H9 (cell line): ENCODE data around the gene TBX1. TPM values are rescaled to one million over a fixed set of nuclear protein-coding genes. Genes with fewer than 3 reads are reported as not detected.

Experiments used
- DNase-seq: peaks from one replicate; pipeline ENCODE4 v3.0.0-alpha.2; 2017
- H2AFZ ChIP-seq: one replicate; pipeline ENCODE4 v1.6.1; 2013; ENCODE audit warnings: mild to moderate bottlenecking, low read length, control low read depth, moderate library complexity
- H2AK5ac ChIP-seq: 2 replicates; pipeline ENCODE4 v1.6.1; 2013; ENCODE audit warnings: low read length, control low read depth, mixed read lengths; ENCODE audit not compliant: insufficient read length
- H2BK120ac ChIP-seq: one replicate; pipeline ENCODE4 v1.6.1; 2013; ENCODE audit warnings: low read depth, mild to moderate bottlenecking, low read length, control low read depth, inconsistent platforms; ENCODE audit not compliant: poor library complexity, severe bottlenecking
- H2BK12ac ChIP-seq: 2 replicates; pipeline ENCODE4 v1.6.1; 2013; ENCODE audit warnings: low read length, control low read depth, mixed read lengths, low read depth; ENCODE audit not compliant: insufficient read length
- H2BK15ac ChIP-seq: 2 replicates; pipeline ENCODE4 v1.6.1; 2013; ENCODE audit warnings: low read depth, low read length, control low read depth
- H2BK20ac ChIP-seq: one replicate; pipeline ENCODE4 v1.6.1; 2013; ENCODE audit warnings: low read depth, mild to moderate bottlenecking, low read length, control low read depth, inconsistent platforms; ENCODE audit not compliant: poor library complexity, severe bottlenecking
- H2BK5ac ChIP-seq: 2 replicates; pipeline ENCODE4 v1.6.1; 2013; ENCODE audit warnings: low read length, control low read depth, mixed read lengths; ENCODE audit not compliant: insufficient read length
- H3K14ac ChIP-seq: 2 replicates; pipeline ENCODE4 v1.6.1; 2013; ENCODE audit warnings: low read length, control low read depth; ENCODE audit not compliant: insufficient read depth
- H3K18ac ChIP-seq: 2 replicates; pipeline ENCODE4 v1.6.1; 2013; ENCODE audit warnings: low read depth, mild to moderate bottlenecking, mixed read lengths, low read length, control low read depth; ENCODE audit not compliant: insufficient read length
- H3K23ac ChIP-seq: 2 replicates; pipeline ENCODE4 v1.6.1; 2013; ENCODE audit warnings: low read length, control low read depth, mixed read lengths, low read depth; ENCODE audit not compliant: insufficient read length
- H3K23me2 ChIP-seq: 2 replicates; pipeline ENCODE4 v1.6.1; 2013; ENCODE audit warnings: low read depth, mild to moderate bottlenecking, mixed read lengths, low read length, control low read depth; ENCODE audit not compliant: insufficient read length, poor library complexity, severe bottlenecking
- H3K27ac ChIP-seq: 2 replicates; pipeline ENCODE4 v1.5.1; 2013; ENCODE audit warnings: low read length, control low read depth, mixed read lengths, low read depth; ENCODE audit not compliant: insufficient read length
- H3K27me3 ChIP-seq: 2 replicates; pipeline ENCODE4 v1.6.1; 2013; ENCODE audit warnings: low read length, control low read depth, inconsistent platforms; ENCODE audit not compliant: insufficient read depth
- H3K4ac ChIP-seq: 2 replicates; pipeline ENCODE4 v1.6.1; 2013; ENCODE audit warnings: low read depth, mild to moderate bottlenecking, control low read depth, inconsistent platforms, low read length, moderate library complexity
- H3K4me1 ChIP-seq: 2 replicates; pipeline ENCODE4 v1.6.1; 2013; ENCODE audit warnings: low read length, control low read depth, inconsistent platforms; ENCODE audit not compliant: insufficient read depth
- H3K4me2 ChIP-seq: 2 replicates; pipeline ENCODE4 v1.6.1; 2013; ENCODE audit warnings: low read length, control low read depth, mixed read lengths; ENCODE audit not compliant: insufficient read length, insufficient read depth
- H3K56ac ChIP-seq: 2 replicates; pipeline ENCODE4 v1.6.1; 2013; ENCODE audit warnings: low read depth, mild to moderate bottlenecking, mixed read lengths, low read length, control low read depth; ENCODE audit not compliant: insufficient read length
- H3K79me1 ChIP-seq: 2 replicates; pipeline ENCODE4 v1.6.1; 2013; ENCODE audit warnings: low read depth, mild to moderate bottlenecking, moderate library complexity, low read length, control low read depth, inconsistent platforms; ENCODE audit not compliant: insufficient read depth, poor library complexity, severe bottlenecking
- H3K79me2 ChIP-seq: 2 replicates; pipeline ENCODE4 v1.6.1; 2013; ENCODE audit warnings: low read length, control low read depth, inconsistent platforms; ENCODE audit not compliant: insufficient read depth
- H3K9ac ChIP-seq: 2 replicates; pipeline ENCODE4 v1.6.1; 2013; ENCODE audit warnings: low read length, control low read depth, mixed read lengths; ENCODE audit not compliant: insufficient read length; ENCODE audit errors: extremely low read depth
- H3K9me3 ChIP-seq: one replicate; pipeline ENCODE4 v1.6.1; 2013; ENCODE audit warnings: low read depth, low read length, inconsistent platforms; ENCODE audit not compliant: control insufficient read depth
- H3T11ph ChIP-seq: one replicate; pipeline ENCODE4 v1.6.1; 2013; ENCODE audit warnings: mild to moderate bottlenecking, low read length, control low read depth, inconsistent platforms
- H4K20me1 ChIP-seq: one replicate; pipeline ENCODE4 v1.6.1; 2013; ENCODE audit not compliant: control insufficient read depth, insufficient read length, insufficient read depth
- H4K5ac ChIP-seq: 2 replicates; pipeline ENCODE4 v1.6.1; 2013; ENCODE audit warnings: low read depth, mild to moderate bottlenecking, mixed read lengths, low read length, control low read depth; ENCODE audit not compliant: insufficient read length
- H4K8ac ChIP-seq: replicated peaks from 2 replicates; pipeline ENCODE4 v1.6.1; 2013; ENCODE audit warnings: low read length, control low read depth, mixed read lengths, low read depth; ENCODE audit not compliant: insufficient read length
- H4K91ac ChIP-seq: 2 replicates; pipeline ENCODE4 v1.6.1; 2013; ENCODE audit warnings: low read depth, mild to moderate bottlenecking, moderate library complexity, mixed read lengths, low read length, control low read depth; ENCODE audit not compliant: insufficient read length
- H3K27ac Mint-ChIP-seq, 3 experiments: 2 replicates in 2 of 3; 3 replicates in 1 of 3; pipeline ENCODE4 v1.8.0; 2020 to 2021; ENCODE audit warnings: mixed read lengths in 3 of 3, mild to moderate bottlenecking in 1 of 3, moderate library complexity in 1 of 3
- H3K27me3 Mint-ChIP-seq: 2 replicates; pipeline ENCODE4 v1.8.0; 2021; ENCODE audit warnings: low read depth, mild to moderate bottlenecking, moderate library complexity, mixed read lengths
- H3K36me3 Mint-ChIP-seq, 3 experiments: 2 replicates in 2 of 3; 3 replicates in 1 of 3; pipeline ENCODE4 v1.8.0; 2020 to 2021; ENCODE audit warnings: low read depth in 3 of 3, mixed read lengths in 3 of 3; ENCODE audit not compliant: insufficient read depth in 1 of 3
- H3K4me1 Mint-ChIP-seq, 2 experiments: 2 replicates each; pipeline ENCODE4 v1.8.0; 2020; ENCODE audit warnings: mixed read lengths in 2 of 2
- H3K4me3 Mint-ChIP-seq, 2 experiments: 2 replicates in 1 of 2; 3 replicates in 1 of 2; pipeline ENCODE4 v1.8.0; 2020 to 2021; ENCODE audit warnings: mild to moderate bottlenecking in 2 of 2, mixed read lengths in 2 of 2, moderate library complexity in 1 of 2
- H3K9me3 Mint-ChIP-seq, 2 experiments: 2 replicates in 1 of 2; 3 replicates in 1 of 2; pipeline ENCODE4 v1.8.0; 2020; ENCODE audit warnings: mild to moderate bottlenecking in 2 of 2, mixed read lengths in 2 of 2, moderate library complexity in 1 of 2
- CTCF ChIP-seq: fragments of 200-600 bp; sonication (generic); conservative IDR thresholded peaks from 3 replicates; pipeline ENCODE4 v1.8.0; 2021; ENCODE audit warnings: antibody characterized with exemption, mild to moderate bottlenecking
- WGBS: extraction: QIAGEN DNeasy Blood & Tissue Kit; methylation state at CpG from one replicate; pipeline ENCODE4 v1.1.7; 2013; ENCODE audit warnings: missing lambda C conversion rate, low lambda C conversion rate, mixed read lengths; ENCODE audit not compliant: insufficient read length; ENCODE audit errors: extremely low coverage; 5-methylcytosine and 5-hydroxymethylcytosine counted together
- total RNA-seq: library from RNA; stranded (reverse); gene quantifications from 2 replicates; pipeline ENCODE4 v1.2.1, GENCODE V29; 2021

Gene TBX1
- total RNA-seq, 1 experiment from 2014 or later, result 2.2 TPM

DNA sequence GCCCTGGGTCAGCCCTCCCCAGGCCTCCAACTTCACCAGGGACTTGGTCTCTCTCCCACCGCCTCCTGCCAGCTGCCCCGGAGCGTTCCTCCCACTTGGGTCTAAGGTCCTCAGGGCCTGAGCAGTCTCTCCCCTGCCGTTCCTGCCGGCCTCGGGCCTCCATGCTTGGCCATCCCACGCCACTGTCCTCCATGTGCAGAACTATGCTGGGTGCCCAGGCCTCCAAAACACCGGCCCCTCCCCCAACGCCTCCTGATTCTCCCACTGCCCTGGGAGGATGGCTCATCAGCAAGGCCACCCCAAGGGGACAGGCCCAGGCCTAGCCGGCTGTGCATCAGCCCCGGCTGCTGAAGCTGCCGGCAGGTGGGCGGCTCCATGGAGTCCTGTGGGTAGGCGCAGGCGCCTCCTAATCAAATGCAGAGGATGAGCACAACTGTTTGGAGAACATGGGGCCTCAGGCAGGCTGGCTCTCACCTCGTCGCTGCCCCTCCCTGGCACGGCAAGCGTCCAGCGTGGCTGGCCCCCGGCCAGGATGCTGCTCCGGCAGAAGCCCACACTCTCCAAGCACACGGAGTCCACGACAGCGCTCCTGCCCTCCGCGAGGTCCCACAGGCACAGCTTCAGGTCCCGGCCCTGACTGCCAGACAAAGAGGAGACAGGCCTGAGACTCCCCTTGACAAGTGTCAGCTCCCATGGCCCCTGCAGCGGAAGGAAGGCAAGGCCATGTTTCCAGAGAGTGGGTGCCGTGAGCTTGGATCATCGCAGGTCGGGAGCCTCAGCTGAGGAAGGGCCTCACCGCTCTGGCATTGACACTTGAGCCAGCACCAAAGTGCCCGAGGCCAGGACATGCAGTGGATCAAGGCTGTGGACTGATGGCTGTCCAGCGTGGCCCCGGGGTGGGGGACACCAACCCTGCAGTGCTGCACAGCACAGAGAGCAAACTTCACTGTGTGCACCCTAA lies 51.5 kb downstream of the TBX1 start:
- H3K9ac ChIP-seq, result no peak overlapping the region
- no peaks in the 10 kb centered on the region for H3K4me1 ChIP-seq
- H2BK20ac ChIP-seq, result no peak overlapping the region
- H3K23me2 ChIP-seq, result no peaks in the 10 kb centered on the region
- no peak overlapping the region for H3K18ac ChIP-seq
- H4K8ac ChIP-seq, result no peak overlapping the region
- H4K91ac ChIP-seq, result no peak overlapping the region
- H3K27me3 Mint-ChIP-seq, result no peaks in the 10 kb centered on the region
- no peak overlapping the region for H3T11ph ChIP-seq
- H3K4me1 Mint-ChIP-seq, result peaks cover 0 to 7% of the 10 kb centered on the region in 2 experiments; a peak in 1 of 4 replicates
- H3K79me1 ChIP-seq, result no peaks in the 10 kb centered on the region
- H3K36me3 Mint-ChIP-seq, result peaks cover 0 to 13% (median 0%) of the 10 kb centered on the region in 3 experiments; a peak in 2 of 7 replicates
- 0 out of 7 replicates have a peak overlapping the region, but pooled peaks of 1 of the 3 experiments have one; percentile 34 for H3K27ac Mint-ChIP-seq
- no peak overlapping the region for H3K4me2 ChIP-seq
- H2AK5ac ChIP-seq, result no peak overlapping the region
- H2BK15ac ChIP-seq, result no peak overlapping the region
- H2AFZ ChIP-seq, result no peak overlapping the region
- no peak overlapping the region for H2BK5ac ChIP-seq
- H3K23ac ChIP-seq, result no peak overlapping the region
- H3K4ac ChIP-seq, result no peak overlapping the region
- H3K9me3 Mint-ChIP-seq, result no peaks in the 10 kb centered on the region
- H4K20me1 ChIP-seq, result no peaks in the 10 kb centered on the region
- no peak overlapping the region for H3K56ac ChIP-seq
- no peak for DNase-seq
- no peak overlapping the region for H3K14ac ChIP-seq
- no peaks in the 10 kb centered on the region for H3K79me2 ChIP-seq
- H2BK120ac ChIP-seq, result no peak overlapping the region
- no peaks in the 10 kb centered on the region for H3K9me3 ChIP-seq
- H3K27ac ChIP-seq, result no peak overlapping the region
- no peaks in the 10 kb centered on the region for H3K27me3 ChIP-seq
- no peak overlapping the region for H2BK12ac ChIP-seq
- no CpG with 5 or more reads among the region's 36 CpGs for WGBS
- no peak overlapping the region for H3K4me3 Mint-ChIP-seq
- TF ChIP-seq CTCF, result no peak
- no peak overlapping the region for H4K5ac ChIP-seq
